GOT3 (cell line): ENCODE data around the gene UMAD1.

Experiments used
- DNase-seq: peaks from one replicate; lab custom pipeline; 2025; ENCODE audit warnings: mixed read lengths; lab: John Stamatoyannopoulos, UW

Gene UMAD1

GRCh38 chr7:7764520-7765396, 124.2 kb downstream of the UMAD1 start:
- no peak for DNase-seq

GRCh38 chr7:7765422-7765821, 124.9 kb downstream of the UMAD1 start:
- DNase-seq, result no peak

GRCh38 chr7:7766671-7767070, 126.1 kb downstream of the UMAD1 start:
- no peak for DNase-seq

- no peak for DNase-seq
Measured at GRCh38 chr7:7768977-7769709, 128.6 kb downstream of the UMAD1 start.

- no peak for DNase-seq
Measured at GRCh38 chr7:7769710-7770627, 129.4 kb downstream of the UMAD1 start.

- no peak for DNase-seq
Measured at GRCh38 chr7:7771452-7771851, 130.9 kb downstream of the UMAD1 start.

GRCh38 chr7:7772397-7772821, 131.9 kb downstream of the UMAD1 start:
- DNase-seq, result no peak

- no peak for DNase-seq
Measured at GRCh38 chr7:7773334-7774309, 133.1 kb downstream of the UMAD1 start.

- no peak for DNase-seq
Measured at GRCh38 chr7:7779888-7780287, 139.3 kb downstream of the UMAD1 start.

- no peak for DNase-seq
Measured at GRCh38 chr7:7783001-7783400, 142.4 kb downstream of the UMAD1 start.

- DNase-seq, result no peak
Measured at GRCh38 chr7:7785344-7785973, 144.9 kb downstream of the UMAD1 start.

GRCh38 chr7:7786595-7786994, 146.0 kb downstream of the UMAD1 start:
- no peak for DNase-seq

GRCh38 chr7:7789551-7789988, 149.0 kb downstream of the UMAD1 start:
- no peak for DNase-seq

- DNase-seq, result no peak
Measured at GRCh38 chr7:7790041-7790741, 149.6 kb downstream of the UMAD1 start.

- no peak for DNase-seq
Measured at GRCh38 chr7:7791523-7791922, 151.0 kb downstream of the UMAD1 start.

GRCh38 chr7:7792056-7792455, 151.5 kb downstream of the UMAD1 start:
- no peak for DNase-seq

- no peak for DNase-seq
Measured at GRCh38 chr7:7793249-7793648, 152.7 kb downstream of the UMAD1 start.

GRCh38 chr7:7793921-7794320, 153.4 kb downstream of the UMAD1 start:
- DNase-seq, result no peak

- DNase-seq, result no peak
Measured at GRCh38 chr7:7795203-7795602, 154.7 kb downstream of the UMAD1 start.

- no peak for DNase-seq
Measured at GRCh38 chr7:7795630-7796121, 155.1 kb downstream of the UMAD1 start.
